Measurements from ENCODE around the gene MDGA2.

DNA sequence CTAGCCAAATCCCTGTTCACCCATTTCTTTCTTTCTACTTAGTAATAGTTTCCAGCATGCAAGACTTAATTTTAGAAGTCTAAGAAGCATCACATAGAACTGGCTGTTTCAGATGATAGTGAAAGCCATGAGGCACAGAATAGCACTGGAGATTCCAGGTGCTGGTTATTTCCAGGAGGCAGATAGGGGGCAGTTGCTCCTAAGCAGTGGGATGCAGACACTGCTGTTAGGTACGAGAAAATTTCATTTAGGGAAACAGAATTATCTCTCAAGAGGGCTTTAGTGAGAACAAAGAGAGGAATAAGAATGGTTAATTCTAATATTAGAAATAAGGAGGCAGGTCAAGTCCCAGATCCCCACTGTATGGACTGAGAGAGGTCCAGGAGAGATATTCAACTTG is 3.6 kb upstream of the MDGA2 start:
- TF ChIP-seq, protein P1, sequence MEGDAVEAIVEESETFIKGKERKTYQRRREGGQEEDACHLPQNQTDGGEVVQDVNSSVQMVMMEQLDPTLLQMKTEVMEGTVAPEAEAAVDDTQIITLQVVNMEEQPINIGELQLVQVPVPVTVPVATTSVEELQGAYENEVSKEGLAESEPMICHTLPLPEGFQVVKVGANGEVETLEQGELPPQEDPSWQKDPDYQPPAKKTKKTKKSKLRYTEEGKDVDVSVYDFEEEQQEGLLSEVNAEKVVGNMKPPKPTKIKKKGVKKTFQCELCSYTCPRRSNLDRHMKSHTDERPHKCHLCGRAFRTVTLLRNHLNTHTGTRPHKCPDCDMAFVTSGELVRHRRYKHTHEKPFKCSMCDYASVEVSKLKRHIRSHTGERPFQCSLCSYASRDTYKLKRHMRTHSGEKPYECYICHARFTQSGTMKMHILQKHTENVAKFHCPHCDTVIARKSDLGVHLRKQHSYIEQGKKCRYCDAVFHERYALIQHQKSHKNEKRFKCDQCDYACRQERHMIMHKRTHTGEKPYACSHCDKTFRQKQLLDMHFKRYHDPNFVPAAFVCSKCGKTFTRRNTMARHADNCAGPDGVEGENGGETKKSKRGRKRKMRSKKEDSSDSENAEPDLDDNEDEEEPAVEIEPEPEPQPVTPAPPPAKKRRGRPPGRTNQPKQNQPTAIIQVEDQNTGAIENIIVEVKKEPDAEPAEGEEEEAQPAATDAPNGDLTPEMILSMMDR (conservative IDR thresholded peaks at IDR 0.05) = no peak; the same call in none of the 2 replicates
- no peak for TF ChIP-seq ZFX (IDR thresholded peaks at IDR 0.05)

All from C4-2B (cell line).